ENCODE results near the gene TEX13D. TPM values are rescaled to one million over a fixed set of nuclear protein-coding genes. Genes with fewer than 3 reads are reported as not detected.

Gene TEX13D
- total and polyA plus RNA-seq, 2 donors from 2014 or later = not detected

DNA sequence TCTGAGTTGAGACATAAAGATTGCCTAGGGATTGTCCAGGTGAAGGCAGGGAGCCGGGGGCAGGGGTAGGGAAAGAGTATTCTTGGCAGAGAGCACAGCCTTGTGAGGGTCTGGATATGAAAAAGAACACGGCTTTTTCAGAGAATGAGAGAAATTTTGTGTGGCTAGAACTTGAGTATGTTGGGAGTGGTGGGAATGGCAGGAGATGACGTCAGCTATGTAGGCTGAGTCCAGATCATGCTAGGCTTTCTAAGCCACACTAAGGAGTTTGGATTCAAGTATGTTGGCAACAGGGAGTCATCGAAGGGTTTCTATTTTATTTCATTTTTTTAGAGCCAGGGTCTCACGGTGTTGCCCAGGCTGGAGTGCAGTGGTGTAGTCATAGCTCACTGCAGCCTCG lies 53.9 kb downstream of the TEX13D start:
- Histone ChIP-seq H3K4me1 (ENCODE audit: control insufficient read depth in 2 of 3, insufficient read depth in 2 of 3, low read depth in 1 of 3, low read length in 3 of 3) (no peaks in the 10 kb centered on the region), H3K27ac (ENCODE audit: low read depth in 2 of 2, low read length in 2 of 2) (no peak overlapping the region), H3K4me3 (ENCODE audit: low read length in 3 of 3) (no peak overlapping the region), H3K27me3 (ENCODE audit: control insufficient read depth, insufficient read depth, low read length) (no peaks in the 10 kb centered on the region), H3K9ac (ENCODE audit: low read length in 3 of 3) (no peak overlapping the region), H3K9me3 (ENCODE audit: control insufficient read depth in 2 of 3, insufficient read depth in 1 of 3, low read length in 3 of 3) (no peaks in the 10 kb centered on the region), H3K36me3 (ENCODE audit: control insufficient read depth in 2 of 3, insufficient read depth in 3 of 3, low read length in 3 of 3) (no peaks in the 10 kb centered on the region)
- TF ChIP-seq, protein P1, sequence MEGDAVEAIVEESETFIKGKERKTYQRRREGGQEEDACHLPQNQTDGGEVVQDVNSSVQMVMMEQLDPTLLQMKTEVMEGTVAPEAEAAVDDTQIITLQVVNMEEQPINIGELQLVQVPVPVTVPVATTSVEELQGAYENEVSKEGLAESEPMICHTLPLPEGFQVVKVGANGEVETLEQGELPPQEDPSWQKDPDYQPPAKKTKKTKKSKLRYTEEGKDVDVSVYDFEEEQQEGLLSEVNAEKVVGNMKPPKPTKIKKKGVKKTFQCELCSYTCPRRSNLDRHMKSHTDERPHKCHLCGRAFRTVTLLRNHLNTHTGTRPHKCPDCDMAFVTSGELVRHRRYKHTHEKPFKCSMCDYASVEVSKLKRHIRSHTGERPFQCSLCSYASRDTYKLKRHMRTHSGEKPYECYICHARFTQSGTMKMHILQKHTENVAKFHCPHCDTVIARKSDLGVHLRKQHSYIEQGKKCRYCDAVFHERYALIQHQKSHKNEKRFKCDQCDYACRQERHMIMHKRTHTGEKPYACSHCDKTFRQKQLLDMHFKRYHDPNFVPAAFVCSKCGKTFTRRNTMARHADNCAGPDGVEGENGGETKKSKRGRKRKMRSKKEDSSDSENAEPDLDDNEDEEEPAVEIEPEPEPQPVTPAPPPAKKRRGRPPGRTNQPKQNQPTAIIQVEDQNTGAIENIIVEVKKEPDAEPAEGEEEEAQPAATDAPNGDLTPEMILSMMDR (IDR thresholded peaks at IDR 0.05; ENCODE audit: borderline replicate concordance, extremely low read depth, insufficient read depth) = no peak
- no peak for DNase-seq
- intact Hi-C loops (cut with DNase I) = no loop called here
- FAIRE-seq = no peak

Other genes with a start within 250 kb of the TEX13D start
- gene SH2D1A, start 13.9 kb downstream of the TEX13D start, total RNA-seq = 2.7 TPM
- gene SH2D1A, start 13.9 kb downstream of the TEX13D start, polyA plus RNA-seq (ENCODE audit: insufficient read depth, low read depth, low replicate concordance) = not detected

Measured in kidney (tissue), 14 donors.